H4 (cell line): ENCODE results near the gene MFSD1. TPM values are rescaled to one million over a fixed set of nuclear protein-coding genes. Genes with fewer than 3 reads are reported as not detected.

Experiments
- total RNA-seq: library from RNA; depleted of rRNA; stranded (reverse); fragments of >200 nt; shearing (Covaris generic); gene quantifications from 2 replicates; pipeline ENCODE4 v1.2.3, GENCODE V29; 2014; rRNA removed

Gene MFSD1
- total RNA-seq, 1 experiment from 2014 or later = 173 TPM

Other genes with a start within 250 kb of the MFSD1 start
- gene MLF1, start 230.9 kb upstream of the MFSD1 start, total RNA-seq = 32.8 and 43.8 TPM in 2 replicates
- gene GFM1, start 157.5 kb upstream of the MFSD1 start, total RNA-seq = 50.3 and 58.0 TPM in 2 replicates
- gene LXN, start 129.4 kb upstream of the MFSD1 start, total RNA-seq = 35.4 and 39.6 TPM in 2 replicates
- gene RARRES1, start 69.6 kb upstream of the MFSD1 start, total RNA-seq = not detected in 2 replicates